HL-60 (cell line): ENCODE measurements around the gene BRF1.

Experiments used
- GABPA ChIP-seq: IDR thresholded peaks from 2 replicates; pipeline ENCODE4 v1.6.1; 2012; ENCODE audit warnings: low read depth
- POLR2AphosphoS5 ChIP-seq: IDR thresholded peaks from 2 replicates; pipeline ENCODE4 v1.6.1; 2012; ENCODE audit warnings: low read depth
- TF ChIP-seq, protein P1 (sequence below): IDR thresholded peaks from one replicate; pipeline ENCODE4 v1.5.1; 2011; ENCODE audit warnings: low read length, control low read depth, inconsistent platforms; ENCODE audit not compliant: insufficient read depth
- TF ChIP-seq, protein P2 (sequence below): IDR thresholded peaks from 2 replicates; pipeline ENCODE4 v1.6.1; 2012; ENCODE audit warnings: low read depth; ENCODE audit not compliant: insufficient replicate concordance

DNA sequence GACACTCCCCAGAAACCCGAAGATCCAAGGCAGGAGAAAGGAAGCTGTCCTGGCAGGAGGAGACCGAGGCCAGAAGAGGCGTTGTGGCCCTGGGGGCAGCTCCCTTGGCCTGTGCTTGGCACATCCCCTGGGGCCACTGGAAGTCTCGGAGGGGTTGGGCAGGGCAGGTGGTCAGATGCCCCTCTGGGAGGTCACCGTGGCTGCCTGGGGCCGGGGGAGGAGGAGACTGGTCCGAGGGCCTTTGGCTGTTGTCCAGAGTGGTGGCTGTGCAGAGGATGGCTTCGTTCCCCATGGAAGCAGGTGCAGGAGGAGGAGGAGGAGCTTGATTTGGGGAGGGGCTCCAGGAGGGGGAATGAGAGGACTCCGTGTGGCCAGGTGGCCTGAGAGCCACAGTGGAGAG, 116.3 kb downstream of the BRF1 start:
- TF ChIP-seq, protein P1, sequence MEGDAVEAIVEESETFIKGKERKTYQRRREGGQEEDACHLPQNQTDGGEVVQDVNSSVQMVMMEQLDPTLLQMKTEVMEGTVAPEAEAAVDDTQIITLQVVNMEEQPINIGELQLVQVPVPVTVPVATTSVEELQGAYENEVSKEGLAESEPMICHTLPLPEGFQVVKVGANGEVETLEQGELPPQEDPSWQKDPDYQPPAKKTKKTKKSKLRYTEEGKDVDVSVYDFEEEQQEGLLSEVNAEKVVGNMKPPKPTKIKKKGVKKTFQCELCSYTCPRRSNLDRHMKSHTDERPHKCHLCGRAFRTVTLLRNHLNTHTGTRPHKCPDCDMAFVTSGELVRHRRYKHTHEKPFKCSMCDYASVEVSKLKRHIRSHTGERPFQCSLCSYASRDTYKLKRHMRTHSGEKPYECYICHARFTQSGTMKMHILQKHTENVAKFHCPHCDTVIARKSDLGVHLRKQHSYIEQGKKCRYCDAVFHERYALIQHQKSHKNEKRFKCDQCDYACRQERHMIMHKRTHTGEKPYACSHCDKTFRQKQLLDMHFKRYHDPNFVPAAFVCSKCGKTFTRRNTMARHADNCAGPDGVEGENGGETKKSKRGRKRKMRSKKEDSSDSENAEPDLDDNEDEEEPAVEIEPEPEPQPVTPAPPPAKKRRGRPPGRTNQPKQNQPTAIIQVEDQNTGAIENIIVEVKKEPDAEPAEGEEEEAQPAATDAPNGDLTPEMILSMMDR = no peak
- TF ChIP-seq GABPA (no peak), POLR2AphosphoS5 (no peak)
- TF ChIP-seq, protein P2, sequence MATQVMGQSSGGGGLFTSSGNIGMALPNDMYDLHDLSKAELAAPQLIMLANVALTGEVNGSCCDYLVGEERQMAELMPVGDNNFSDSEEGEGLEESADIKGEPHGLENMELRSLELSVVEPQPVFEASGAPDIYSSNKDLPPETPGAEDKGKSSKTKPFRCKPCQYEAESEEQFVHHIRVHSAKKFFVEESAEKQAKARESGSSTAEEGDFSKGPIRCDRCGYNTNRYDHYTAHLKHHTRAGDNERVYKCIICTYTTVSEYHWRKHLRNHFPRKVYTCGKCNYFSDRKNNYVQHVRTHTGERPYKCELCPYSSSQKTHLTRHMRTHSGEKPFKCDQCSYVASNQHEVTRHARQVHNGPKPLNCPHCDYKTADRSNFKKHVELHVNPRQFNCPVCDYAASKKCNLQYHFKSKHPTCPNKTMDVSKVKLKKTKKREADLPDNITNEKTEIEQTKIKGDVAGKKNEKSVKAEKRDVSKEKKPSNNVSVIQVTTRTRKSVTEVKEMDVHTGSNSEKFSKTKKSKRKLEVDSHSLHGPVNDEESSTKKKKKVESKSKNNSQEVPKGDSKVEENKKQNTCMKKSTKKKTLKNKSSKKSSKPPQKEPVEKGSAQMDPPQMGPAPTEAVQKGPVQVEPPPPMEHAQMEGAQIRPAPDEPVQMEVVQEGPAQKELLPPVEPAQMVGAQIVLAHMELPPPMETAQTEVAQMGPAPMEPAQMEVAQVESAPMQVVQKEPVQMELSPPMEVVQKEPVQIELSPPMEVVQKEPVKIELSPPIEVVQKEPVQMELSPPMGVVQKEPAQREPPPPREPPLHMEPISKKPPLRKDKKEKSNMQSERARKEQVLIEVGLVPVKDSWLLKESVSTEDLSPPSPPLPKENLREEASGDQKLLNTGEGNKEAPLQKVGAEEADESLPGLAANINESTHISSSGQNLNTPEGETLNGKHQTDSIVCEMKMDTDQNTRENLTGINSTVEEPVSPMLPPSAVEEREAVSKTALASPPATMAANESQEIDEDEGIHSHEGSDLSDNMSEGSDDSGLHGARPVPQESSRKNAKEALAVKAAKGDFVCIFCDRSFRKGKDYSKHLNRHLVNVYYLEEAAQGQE = no peak
